SK-N-SH treated with all-trans-retinoic acid at 6 μM for 48 hours (cell line): ENCODE measurements around the gene CATSPER3.

Source experiments
- ARNTL ChIP-seq: fragments of 450-650 bp; formaldehyde crosslinking; IDR thresholded peaks from 2 replicates; pipeline ENCODE4 v1.5.0; 2020; ENCODE audit warnings: low read depth, mild to moderate bottlenecking, moderate library complexity, borderline replicate concordance
- CREB5 ChIP-seq: fragments of 250-450 bp; sonication (Bioruptor Pico); IDR thresholded peaks from 2 replicates; pipeline ENCODE4 v1.5.1; 2020; ENCODE audit warnings: low read depth, mild to moderate bottlenecking, moderate library complexity
- CSDC2 ChIP-seq: fragments of 250-450 bp; sonication (Bioruptor Pico); IDR thresholded peaks from 2 replicates; pipeline ENCODE4 v1.5.0; 2020; ENCODE audit warnings: mild to moderate bottlenecking, moderate library complexity
- PATZ1 ChIP-seq: fragments of 250-450 bp; sonication (Bioruptor Pico); IDR thresholded peaks from 2 replicates; pipeline ENCODE4 v1.8.0; 2020; ENCODE audit warnings: mild to moderate bottlenecking, moderate library complexity, borderline replicate concordance
- POU6F1 ChIP-seq: fragments of 250-450 bp; sonication (Bioruptor Pico); IDR thresholded peaks from 2 replicates; pipeline ENCODE4 v1.8.0; 2021; ENCODE audit warnings: low read depth, mild to moderate bottlenecking, moderate library complexity, borderline replicate concordance
- TOX ChIP-seq: fragments of 250-450 bp; sonication (Bioruptor Pico); IDR thresholded peaks from 2 replicates; pipeline ENCODE4 v1.8.0; 2021; ENCODE audit warnings: mild to moderate bottlenecking, moderate library complexity, borderline replicate concordance
- TSHZ2 ChIP-seq: fragments of 250-450 bp; sonication (Bioruptor Pico); IDR thresholded peaks from 2 replicates; pipeline ENCODE4 v1.5.0; 2020; ENCODE audit warnings: mild to moderate bottlenecking, moderate library complexity
- ZC3H10 ChIP-seq: fragments of 250-450 bp; sonication (Bioruptor Pico); IDR thresholded peaks from 2 replicates; pipeline ENCODE4 v1.5.1; 2021; ENCODE audit warnings: mild to moderate bottlenecking, moderate library complexity
- ZFP30 ChIP-seq: fragments of 450-650 bp; formaldehyde crosslinking; IDR thresholded peaks from 2 replicates; pipeline ENCODE4 v1.5.0; 2022; ENCODE audit warnings: mild to moderate bottlenecking, moderate library complexity
- ZNF8 ChIP-seq: fragments of 450-650 bp; formaldehyde crosslinking; IDR thresholded peaks from 2 replicates; pipeline ENCODE4 v1.5.0; 2020; ENCODE audit warnings: mild to moderate bottlenecking, moderate library complexity

- TF ChIP-seq PATZ1 (no peak), ARNTL (no peak), TOX (CRISPR knock-in tag) (no peak), ZFP30 (no peak), CREB5 (CRISPR knock-in tag) (no peak), ZC3H10 (CRISPR knock-in tag) (no peak), CSDC2 (no peak), TSHZ2 (CRISPR knock-in tag) (no peak), POU6F1 (CRISPR knock-in tag) (no peak), ZNF8 (CRISPR knock-in tag) (no peak)
Observed at GRCh38 chr5:134975078-134975715, 7.5 kb downstream of the CATSPER3 start.
